ENCODE results near the gene SLC5A2. TPM values are rescaled to one million over a fixed set of nuclear protein-coding genes. Genes with fewer than 3 reads are reported as not detected.

Gene SLC5A2
- total RNA-seq, 120 experiments from 2014 or later = 0.17 to 1.8 (median 0.48) TPM; not detected in 67

Other genes starting within 250 kb of the SLC5A2 start
- 10 to 100 TPM in 24 of 120 experiments, 1 to 10 TPM in 96; 1.0 to 22.4 (median 7.4) TPM for gene ITGAM, start 223.1 kb upstream of the SLC5A2 start, total RNA-seq
- 10 to 100 TPM in 68 of 120 experiments, 1 to 10 TPM in 52; 2.0 to 27.4 (median 10.6) TPM for gene ITGAX, start 127.9 kb upstream of the SLC5A2 start, total RNA-seq
- gene ITGAD, start 89.8 kb upstream of the SLC5A2 start, total RNA-seq = under 1 TPM in 13 of 120 experiments, not detected in 107; 0.10 to 0.74 (median 0.17) TPM
- gene COX6A2, start 54.8 kb upstream of the SLC5A2 start, total RNA-seq = 1 to 10 TPM in 10 of 120 experiments, not detected in 110; 1.2 to 2.2 (median 1.5) TPM
- gene ZNF843, start 40.3 kb upstream of the SLC5A2 start, total RNA-seq = 1 to 10 TPM; 1.2 to 5.3 (median 2.9) TPM
- 10 to 100 TPM; 10.4 to 21.8 (median 15.2) TPM for gene ARMC5, start 23.6 kb upstream of the SLC5A2 start, total RNA-seq
- 10 to 100 TPM in 12 of 120 experiments, 1 to 10 TPM in 108; 1.7 to 19.5 (median 4.9) TPM for gene TGFB1I1, start 11.0 kb upstream of the SLC5A2 start, total RNA-seq
- 10 to 100 TPM; 29.1 to 91.6 (median 63.9) TPM for gene RUSF1, start 25.3 kb downstream of the SLC5A2 start, total RNA-seq
- 1 to 10 TPM in 6 of 120 experiments, under 1 TPM in 1, not detected in 113; 1.00 to 4.3 (median 1.5) TPM for gene AHSP, start 44.8 kb downstream of the SLC5A2 start, total RNA-seq

Data from dorsolateral prefrontal cortex (tissue), 118 donors.